SH-SY5Y (cell line): ENCODE measurements around the gene OR52I1.

Source experiments
- GATA2 ChIP-seq: IDR thresholded peaks from 2 replicates; pipeline ENCODE4 v1.6.1; 2011; ENCODE audit warnings: mild to moderate bottlenecking, low read depth, low read length
- GATA3 ChIP-seq: IDR thresholded peaks from 2 replicates; pipeline ENCODE4 v1.6.1; 2011; ENCODE audit warnings: low read depth, mild to moderate bottlenecking, low read length, moderate library complexity

- no peak for TF ChIP-seq GATA2
- TF ChIP-seq GATA3, result no peak
Measured at GRCh38 chr11:4641501-4641900, 47.7 kb downstream of the OR52I1 start.
